Suprapubic skin (tissue), 3 donors: ENCODE data around the gene CXorf49.

ENCODE experiments used
- EP300 ChIP-seq: sonication (generic); formaldehyde crosslinking; IDR thresholded peaks from one replicate; pipeline ENCODE4 v1.6.1; 2017; ENCODE audit warnings: antibody characterized with exemption
- TF ChIP-seq, protein P1 (sequence below), 2 donors: fragments of 200-600 bp in 1 of 2; fragments of 450-650 bp in 1 of 2; sonication (generic) in 1 of 2; IDR thresholded peaks; one replicate each; pipeline ENCODE4 v1.5.1; 2016 to 2019; ENCODE audit warnings: antibody characterized with exemption in 2 of 2, mild to moderate bottlenecking in 1 of 2, moderate library complexity in 1 of 2

DNA sequence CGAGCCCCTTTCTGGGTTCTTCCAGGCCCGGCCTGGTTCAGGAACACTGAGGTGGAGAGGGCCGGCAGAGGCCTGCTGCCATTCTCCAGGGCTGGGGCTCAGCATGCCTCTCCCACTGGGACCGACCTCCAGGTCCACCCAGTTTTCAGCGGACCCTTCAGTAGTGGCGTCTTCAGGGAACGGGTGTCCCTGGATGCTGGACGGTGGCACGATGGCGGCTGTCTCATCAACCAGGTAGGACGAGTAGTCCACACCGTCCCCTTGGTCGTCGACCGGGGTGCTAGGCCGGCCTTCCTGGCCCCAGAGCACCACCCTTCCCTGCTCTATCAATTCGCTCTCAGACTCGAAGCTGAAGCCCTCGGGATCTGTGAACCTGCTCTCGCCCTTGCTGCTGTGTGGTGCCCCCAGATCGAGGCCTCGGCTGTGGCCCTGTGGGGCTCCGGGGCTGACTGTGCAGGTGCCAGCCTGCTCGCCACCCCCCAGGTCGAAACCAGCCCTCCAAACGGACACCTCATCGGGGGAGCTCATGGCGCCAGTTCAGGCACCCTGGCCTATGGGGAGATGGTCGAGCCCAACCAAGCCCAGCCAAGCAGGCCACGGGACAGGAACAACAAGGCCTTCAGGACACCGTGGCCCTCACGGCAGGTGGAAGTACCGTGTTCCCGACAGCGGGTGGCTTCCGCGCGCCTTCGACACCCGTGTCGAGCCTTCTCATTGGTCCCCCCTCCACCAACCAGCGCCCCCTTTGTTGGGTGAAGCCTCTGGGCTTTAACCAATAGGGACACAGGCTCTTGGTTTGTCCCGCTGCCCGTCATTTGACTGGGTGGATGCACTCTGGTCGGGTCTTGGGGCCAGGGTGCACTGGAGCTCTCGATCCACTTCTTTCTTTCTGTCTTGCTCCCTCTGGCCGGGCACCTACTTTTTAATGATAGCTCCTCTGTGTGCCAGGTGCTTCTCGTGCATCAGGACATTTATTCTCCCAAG lies 51.6 kb downstream of the CXorf49 start:
- TF ChIP-seq, protein P1, sequence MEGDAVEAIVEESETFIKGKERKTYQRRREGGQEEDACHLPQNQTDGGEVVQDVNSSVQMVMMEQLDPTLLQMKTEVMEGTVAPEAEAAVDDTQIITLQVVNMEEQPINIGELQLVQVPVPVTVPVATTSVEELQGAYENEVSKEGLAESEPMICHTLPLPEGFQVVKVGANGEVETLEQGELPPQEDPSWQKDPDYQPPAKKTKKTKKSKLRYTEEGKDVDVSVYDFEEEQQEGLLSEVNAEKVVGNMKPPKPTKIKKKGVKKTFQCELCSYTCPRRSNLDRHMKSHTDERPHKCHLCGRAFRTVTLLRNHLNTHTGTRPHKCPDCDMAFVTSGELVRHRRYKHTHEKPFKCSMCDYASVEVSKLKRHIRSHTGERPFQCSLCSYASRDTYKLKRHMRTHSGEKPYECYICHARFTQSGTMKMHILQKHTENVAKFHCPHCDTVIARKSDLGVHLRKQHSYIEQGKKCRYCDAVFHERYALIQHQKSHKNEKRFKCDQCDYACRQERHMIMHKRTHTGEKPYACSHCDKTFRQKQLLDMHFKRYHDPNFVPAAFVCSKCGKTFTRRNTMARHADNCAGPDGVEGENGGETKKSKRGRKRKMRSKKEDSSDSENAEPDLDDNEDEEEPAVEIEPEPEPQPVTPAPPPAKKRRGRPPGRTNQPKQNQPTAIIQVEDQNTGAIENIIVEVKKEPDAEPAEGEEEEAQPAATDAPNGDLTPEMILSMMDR (IDR thresholded peaks at IDR 0.05) = no peak
- TF ChIP-seq EP300 = no peak
